ENCODE results near the gene DET1.
"Not testable (repeated sequence)": the region's sequence is repeated elsewhere in the genome, so short reads cannot be mapped to it uniquely, and the experiment has no call there.

GRCh38 chr15:88558026-88558425 lies 11.5 kb upstream of the DET1 start:
- TF ChIP-seq, protein P1, sequence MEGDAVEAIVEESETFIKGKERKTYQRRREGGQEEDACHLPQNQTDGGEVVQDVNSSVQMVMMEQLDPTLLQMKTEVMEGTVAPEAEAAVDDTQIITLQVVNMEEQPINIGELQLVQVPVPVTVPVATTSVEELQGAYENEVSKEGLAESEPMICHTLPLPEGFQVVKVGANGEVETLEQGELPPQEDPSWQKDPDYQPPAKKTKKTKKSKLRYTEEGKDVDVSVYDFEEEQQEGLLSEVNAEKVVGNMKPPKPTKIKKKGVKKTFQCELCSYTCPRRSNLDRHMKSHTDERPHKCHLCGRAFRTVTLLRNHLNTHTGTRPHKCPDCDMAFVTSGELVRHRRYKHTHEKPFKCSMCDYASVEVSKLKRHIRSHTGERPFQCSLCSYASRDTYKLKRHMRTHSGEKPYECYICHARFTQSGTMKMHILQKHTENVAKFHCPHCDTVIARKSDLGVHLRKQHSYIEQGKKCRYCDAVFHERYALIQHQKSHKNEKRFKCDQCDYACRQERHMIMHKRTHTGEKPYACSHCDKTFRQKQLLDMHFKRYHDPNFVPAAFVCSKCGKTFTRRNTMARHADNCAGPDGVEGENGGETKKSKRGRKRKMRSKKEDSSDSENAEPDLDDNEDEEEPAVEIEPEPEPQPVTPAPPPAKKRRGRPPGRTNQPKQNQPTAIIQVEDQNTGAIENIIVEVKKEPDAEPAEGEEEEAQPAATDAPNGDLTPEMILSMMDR (conservative IDR thresholded peaks at IDR 0.05; ENCODE audit: low read length): not testable (repeated sequence)
- not testable (repeated sequence) for TF ChIP-seq EZH2phosphoT487 (IDR thresholded peaks at IDR 0.05; ENCODE audit: borderline replicate concordance)
